RWPE1 (cell line): Measurements from ENCODE around the gene PLEKHA7.

ENCODE experiments used
- CTCF ChIA-PET: fragments of 350-600 bp; sonication (Branson Sonifier 250); formaldehyde crosslinking; extraction: SDS; loops from one replicate; lab custom pipeline; 2021; lab: Yijun Ruan, JAX
- POLR2A ChIA-PET: fragments of 400-600 bp; formaldehyde crosslinking; extraction: SDS; loops from one replicate; lab custom pipeline; 2020; ENCODE audit warnings: antibody characterized with exemption; ENCODE audit not compliant: low non-redundant PET; lab: Yijun Ruan, JAX
- DNase-seq: peaks from one replicate; pipeline ENCODE4 v3.0.0; 2012; ENCODE audit warnings: low spot score
- H3K27ac ChIP-seq: fragments of 450-650 bp; 2 replicates; pipeline ENCODE4 v1.5.1; 2017
- CTCF ChIP-seq: fragments of 450-650 bp; conservative IDR thresholded peaks from 2 replicates; pipeline ENCODE4 v1.5.1; 2017; ENCODE audit warnings: low read depth, mild to moderate bottlenecking

Gene PLEKHA7

GRCh38 chr11:16861862-16862261 is 152.4 kb downstream of the PLEKHA7 start:
- ChIA-PET POLR2A (no interaction called here), CTCF (no interaction called here)
- H3K27ac ChIP-seq: no peak overlapping the region
- DNase-seq: no peak
- TF ChIP-seq CTCF: no peak

GRCh38 chr11:16860617-16861016 is 153.6 kb downstream of the PLEKHA7 start:
- CTCF ChIA-PET: no interaction called here
- DNase-seq: no peak
- POLR2A ChIA-PET: no interaction called here
- no peak for TF ChIP-seq CTCF
- H3K27ac ChIP-seq: no peak overlapping the region

- DNase-seq: no peak
- CTCF ChIA-PET: no interaction called here
- TF ChIP-seq CTCF: no peak
- POLR2A ChIA-PET: no interaction called here
- H3K27ac ChIP-seq: no peak overlapping the region
Observed at GRCh38 chr11:16859651-16860050, 154.6 kb downstream of the PLEKHA7 start.

GRCh38 chr11:16857186-16857585 is 157.0 kb downstream of the PLEKHA7 start:
- no peak for DNase-seq
- CTCF ChIA-PET: no interaction called here
- POLR2A ChIA-PET: no interaction called here
- H3K27ac ChIP-seq: no peak overlapping the region
- no peak for TF ChIP-seq CTCF

- DNase-seq: no peak
- no peak overlapping the region for H3K27ac ChIP-seq
- ChIA-PET CTCF (no interaction called here), POLR2A (no interaction called here)
- no peak for TF ChIP-seq CTCF
Observed at GRCh38 chr11:16856022-16856471, 158.2 kb downstream of the PLEKHA7 start.

- H3K27ac ChIP-seq: no peak overlapping the region
- DNase-seq: no peak
- POLR2A ChIA-PET: no interaction called here
- TF ChIP-seq CTCF: no peak
- CTCF ChIA-PET: interaction anchor here (0.6 kb wide), 1 partner anchor 228 kb away, joined by 3 read pairs; no protein-coding TSS in a partner anchor
Observed at GRCh38 chr11:16854979-16855378, 159.2 kb downstream of the PLEKHA7 start.
